DOHH2 (cell line): ENCODE results near the gene EPB41L3.

ENCODE experiments used
- CTCF ChIP-seq: fragments of 200-600 bp; sonication (generic); IDR thresholded peaks from one replicate; pipeline ENCODE4 v1.5.1; 2014; ENCODE audit warnings: antibody characterized with exemption, mild to moderate bottlenecking, low read depth, low read length; ENCODE audit not compliant: poor library complexity, severe bottlenecking
- EZH2phosphoT487 ChIP-seq: fragments of 200-600 bp; sonication (generic); IDR thresholded peaks from 2 replicates; pipeline ENCODE4 v1.6.1; 2017; ENCODE audit warnings: borderline replicate concordance, mild to moderate bottlenecking, antibody characterized with exemption, low read length, moderate library complexity, mixed read lengths

- TF ChIP-seq CTCF, result no peak
- no peak for TF ChIP-seq EZH2phosphoT487
These were observed 36.0 kb downstream of the EPB41L3 start for GRCh38 chr18:5507756-5508155.
